Ascending aorta (tissue), 2 donors: ENCODE measurements around the gene HOXB5. TPM values are rescaled to one million over a fixed set of nuclear protein-coding genes. Genes with fewer than 3 reads are reported as not detected.

Experiments used
- DNase-seq, 2 donors: peaks; one replicate each; pipeline ENCODE4 v3.0.0-alpha.2; 2019; ENCODE audit warnings: low spot score in 2 of 2
- H3K27ac ChIP-seq, 2 donors: fragments of 200-600 bp; sonication (generic); one replicate each; pipeline ENCODE4 v1.5.1; 2016 to 2017; ENCODE audit warnings: mild to moderate bottlenecking in 1 of 2
- H3K27me3 ChIP-seq: fragments of 200-600 bp; sonication (generic); one replicate; pipeline ENCODE4 v1.5.1; 2017
- H3K36me3 ChIP-seq, 2 donors: fragments of 200-600 bp; sonication (generic); one replicate each; pipeline ENCODE4 v1.5.1; 2016
- H3K4me1 ChIP-seq, 2 donors: fragments of 200-600 bp; sonication (generic); one replicate each; pipeline ENCODE4 v1.5.1; 2016 to 2017; ENCODE audit warnings: mild to moderate bottlenecking in 1 of 2
- H3K4me3 ChIP-seq, 2 donors: fragments of 200-600 bp; sonication (generic); one replicate each; pipeline ENCODE4 v1.5.1; 2016 to 2017; ENCODE audit warnings: mild to moderate bottlenecking in 1 of 2
- H3K9me3 ChIP-seq, 2 donors: fragments of 200-600 bp; sonication (generic); one replicate each; pipeline ENCODE4 v1.5.1; 2016
- intact Hi-C: fragments of 100-400 bp; cut with DNase I; formaldehyde crosslinking; loops from one replicate; pipeline ENCODE4 v1.15.1; 2023
- total RNA-seq: library from RNA; depleted of rRNA; stranded (reverse); fragments of >200 nt; gene quantifications from one replicate; pipeline ENCODE4 v1.1.0, GENCODE V29; 2016
- TF ChIP-seq, protein P1 (sequence below), 3 experiments: fragments of 200-600 bp in 2 of 3; fragments of 450-650 bp in 1 of 3; sonication (generic) in 2 of 3; IDR thresholded peaks; one replicate each; pipeline ENCODE4 v1.5.1; 2016 to 2019; ENCODE audit warnings: antibody characterized with exemption in 3 of 3, mild to moderate bottlenecking in 1 of 3, moderate library complexity in 1 of 3

HOXB5 gene
- total RNA-seq, 1 donor from 2014 or later: 0.53 TPM

GRCh38 chr17:48611681-48612455 is 18.3 kb upstream of the HOXB5 start:
- Histone ChIP-seq H3K4me1 (peaks cover 8 to 20% of the 10 kb centered on the region in 2 donors), H3K36me3 (no peaks in the 10 kb centered on the region), H3K27ac (peak overlapping the region; percentile 77 to 92), H3K4me3 (peak overlapping the region; percentile 69 to 86), H3K27me3 (peaks cover 19% of the 10 kb centered on the region), H3K9me3 (no peaks in the 10 kb centered on the region)
- intact Hi-C loops: loop anchor here (5.0 kb wide), 1 partner anchor 585 kb away; no protein-coding TSS in a partner anchor
- TF ChIP-seq, protein P1, sequence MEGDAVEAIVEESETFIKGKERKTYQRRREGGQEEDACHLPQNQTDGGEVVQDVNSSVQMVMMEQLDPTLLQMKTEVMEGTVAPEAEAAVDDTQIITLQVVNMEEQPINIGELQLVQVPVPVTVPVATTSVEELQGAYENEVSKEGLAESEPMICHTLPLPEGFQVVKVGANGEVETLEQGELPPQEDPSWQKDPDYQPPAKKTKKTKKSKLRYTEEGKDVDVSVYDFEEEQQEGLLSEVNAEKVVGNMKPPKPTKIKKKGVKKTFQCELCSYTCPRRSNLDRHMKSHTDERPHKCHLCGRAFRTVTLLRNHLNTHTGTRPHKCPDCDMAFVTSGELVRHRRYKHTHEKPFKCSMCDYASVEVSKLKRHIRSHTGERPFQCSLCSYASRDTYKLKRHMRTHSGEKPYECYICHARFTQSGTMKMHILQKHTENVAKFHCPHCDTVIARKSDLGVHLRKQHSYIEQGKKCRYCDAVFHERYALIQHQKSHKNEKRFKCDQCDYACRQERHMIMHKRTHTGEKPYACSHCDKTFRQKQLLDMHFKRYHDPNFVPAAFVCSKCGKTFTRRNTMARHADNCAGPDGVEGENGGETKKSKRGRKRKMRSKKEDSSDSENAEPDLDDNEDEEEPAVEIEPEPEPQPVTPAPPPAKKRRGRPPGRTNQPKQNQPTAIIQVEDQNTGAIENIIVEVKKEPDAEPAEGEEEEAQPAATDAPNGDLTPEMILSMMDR (IDR thresholded peaks at IDR 0.05): no peak
- DNase-seq: no peak

- DNase-seq: no peak
- intact Hi-C loops: loop anchor here (5.0 kb wide), 1 partner anchor 584 kb away; no protein-coding TSS in a partner anchor
- H3K36me3 ChIP-seq: no peaks in the 10 kb centered on the region
- H3K27me3 ChIP-seq: peaks cover 16% of the 10 kb centered on the region
- H3K4me3 ChIP-seq: peak overlapping the region; percentile 69 to 86
- peaks cover 8 to 20% of the 10 kb centered on the region in 2 donors for H3K4me1 ChIP-seq
- peak overlapping the region; percentile 77 to 92 for H3K27ac ChIP-seq
- H3K9me3 ChIP-seq: no peaks in the 10 kb centered on the region
- TF ChIP-seq, protein P1 (IDR thresholded peaks at IDR 0.05): no peak
These were observed 17.6 kb upstream of the HOXB5 start for GRCh38 chr17:48611213-48611612.

DNA sequence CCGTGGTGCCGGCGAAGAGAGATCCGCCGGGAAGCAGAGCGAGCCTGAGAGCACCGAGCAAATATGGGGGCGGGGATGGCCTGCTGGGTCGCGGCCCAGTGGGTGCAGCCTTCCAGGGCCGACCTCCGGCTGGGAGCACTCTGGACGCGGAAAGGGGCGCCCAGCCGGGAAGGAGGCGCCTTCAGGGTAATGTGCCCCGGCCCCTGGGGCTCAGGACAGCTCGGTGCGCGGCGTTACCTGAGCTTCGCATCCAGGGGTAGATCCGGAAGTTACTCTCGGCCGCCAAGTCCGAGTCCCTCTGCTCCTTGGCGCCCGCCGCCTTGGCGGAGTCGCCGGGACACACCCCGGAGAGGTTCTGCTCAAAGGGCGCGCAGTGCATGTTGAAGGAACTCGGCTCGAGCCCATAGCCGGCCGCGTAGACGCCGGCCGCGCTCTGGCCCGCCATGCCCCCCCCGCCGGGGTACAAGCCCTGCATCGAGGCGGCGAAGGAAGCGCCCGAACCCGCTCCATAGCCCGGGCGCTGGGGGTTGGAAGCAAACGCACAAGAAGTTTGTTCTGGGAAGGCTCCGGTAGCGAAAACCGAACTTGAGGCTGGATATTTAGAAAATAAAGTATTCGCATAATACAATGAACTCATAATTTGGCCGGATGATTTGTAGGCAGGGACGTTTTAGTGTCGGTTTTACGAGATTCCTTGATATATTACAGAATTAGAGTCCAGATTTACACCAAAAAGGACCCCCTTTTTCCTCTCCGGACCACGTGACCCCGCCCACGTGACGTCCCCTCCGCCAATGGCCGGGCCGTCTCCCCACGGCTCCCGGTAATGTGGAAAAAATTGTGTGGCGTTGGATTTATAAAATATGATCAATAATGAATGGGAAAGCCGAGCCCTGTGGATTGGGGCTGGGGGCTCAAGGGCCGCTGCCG is 17.0 kb upstream of the HOXB5 start, which contains the start of gene HOXB7:
HOXB7 (minus strand) TSS at position 736 of the 930 bp plus-strand sequence; CDS start at position 637, 99 bp downstream.
- intact Hi-C loops: loop anchor here (5.0 kb wide), 1 partner anchor 583 kb away; no protein-coding TSS in a partner anchor

DNA sequence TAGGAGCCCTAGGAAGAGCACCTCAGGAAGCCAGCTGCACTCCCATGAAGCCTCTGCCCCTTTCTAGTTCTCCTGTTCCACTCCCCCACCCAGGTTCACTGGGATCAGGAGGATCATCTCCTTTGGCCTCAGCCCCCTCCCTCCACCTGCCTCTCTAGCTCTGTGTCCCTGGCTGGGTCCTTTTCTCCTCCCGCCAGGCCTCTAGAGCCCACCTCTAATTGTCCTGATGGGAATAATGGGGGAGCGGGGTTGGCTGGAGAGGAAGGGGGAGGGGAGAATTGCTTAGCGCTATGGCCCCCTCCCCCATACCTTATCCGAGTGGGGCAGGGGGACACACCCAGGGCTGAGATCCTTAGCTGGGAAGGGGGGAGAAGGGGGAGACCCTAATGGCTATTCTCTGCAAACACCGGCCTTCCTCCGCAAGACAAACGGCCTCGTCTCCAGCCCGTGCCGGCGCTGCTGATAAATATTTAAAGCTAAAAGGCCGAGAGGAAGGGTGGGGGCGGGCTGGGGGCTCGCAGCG is 16.2 kb upstream of the HOXB5 start:
- intact Hi-C loops: loop anchor here (5.0 kb wide), 1 partner anchor 583 kb away; no protein-coding TSS in a partner anchor
- TF ChIP-seq, protein P1 (IDR thresholded peaks at IDR 0.05): no peak
- no peak for DNase-seq
- H3K4me1 ChIP-seq: peaks cover 8 to 20% of the 10 kb centered on the region in 2 donors
- no peaks in the 10 kb centered on the region for H3K9me3 ChIP-seq
- H3K4me3 ChIP-seq: peak overlapping the region; percentile 69 to 86
- H3K36me3 ChIP-seq: no peaks in the 10 kb centered on the region
- peak overlapping the region; percentile 77 to 92 for H3K27ac ChIP-seq
- peaks cover 10% of the 10 kb centered on the region for H3K27me3 ChIP-seq

More for the DNA sequence above, 17.0 kb upstream of the HOXB5 start, which contains the start of gene HOXB7:
- DNase-seq: peak in 1 of 2 donors; percentile 86
- peaks cover 10% of the 10 kb centered on the region for H3K27me3 ChIP-seq
- H3K36me3 ChIP-seq: no peaks in the 10 kb centered on the region
- H3K4me3 ChIP-seq: peak within 1 kb of the TSS; percentile 69 to 86
- TF ChIP-seq, protein P1 (IDR thresholded peaks at IDR 0.05): no peak
- peak within 1 kb of the TSS; percentile 77 to 92 for H3K27ac ChIP-seq
- H3K4me1 ChIP-seq: peaks cover 8 to 20% of the 10 kb centered on the region in 2 donors
- H3K9me3 ChIP-seq: no peaks in the 10 kb centered on the region

DNA sequence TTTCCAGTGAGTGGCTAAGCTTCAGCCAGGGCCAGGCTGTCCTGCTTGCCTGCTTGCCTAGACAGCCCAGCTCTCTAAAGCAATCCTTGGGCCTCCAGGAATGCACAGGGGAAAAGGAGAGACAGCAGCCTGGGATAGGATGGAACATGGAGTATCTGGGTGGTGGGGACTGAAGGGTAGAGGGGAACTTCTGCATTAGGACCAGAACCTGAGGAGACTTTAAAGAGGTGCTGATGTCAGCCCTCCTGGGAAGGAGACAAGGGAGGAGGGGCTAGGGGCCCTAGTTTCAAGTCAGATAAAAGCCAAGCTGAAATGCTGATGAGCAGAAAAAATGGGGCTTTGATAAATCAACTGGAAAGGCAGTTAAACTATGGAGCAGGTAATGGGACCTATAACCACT is 15.5 kb upstream of the HOXB5 start:
- Histone ChIP-seq H3K9me3 (no peaks in the 10 kb centered on the region), H3K4me3 (no peak overlapping the region), H3K27me3 (peaks cover 7% of the 10 kb centered on the region), H3K36me3 (no peaks in the 10 kb centered on the region), H3K4me1 (peaks cover 8 to 20% of the 10 kb centered on the region in 2 donors), H3K27ac (peak overlapping the region in 1 of 2 donors; percentile 92)
- intact Hi-C loops: no loop called here
- TF ChIP-seq, protein P1 (IDR thresholded peaks at IDR 0.05): no peak
- no peak for DNase-seq
